ENCODE measurements around the gene SUSD6.

DNA sequence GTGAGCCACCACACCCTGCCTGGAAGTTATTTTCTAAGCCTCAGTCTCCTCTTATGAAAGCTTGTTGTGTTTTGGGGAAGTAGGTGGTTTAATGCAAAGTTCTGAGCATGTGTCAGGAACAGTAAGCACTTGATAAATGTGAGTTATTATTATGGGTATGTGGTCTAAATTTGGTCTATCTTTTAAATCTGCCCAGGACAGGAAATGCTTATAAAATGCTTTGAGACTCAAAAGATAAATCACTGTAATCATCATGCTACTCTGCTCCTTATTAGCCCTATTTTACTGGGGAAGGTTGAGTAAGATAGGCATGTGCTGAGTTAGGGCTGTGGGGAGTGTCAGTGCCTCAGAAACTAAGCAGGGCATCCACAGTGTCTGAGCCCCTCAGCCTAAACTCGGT lies 142.5 kb downstream of the SUSD6 start:
- no peak for TF ChIP-seq POLR2A (IDR thresholded peaks at IDR 0.05)
- TF ChIP-seq, protein P1, sequence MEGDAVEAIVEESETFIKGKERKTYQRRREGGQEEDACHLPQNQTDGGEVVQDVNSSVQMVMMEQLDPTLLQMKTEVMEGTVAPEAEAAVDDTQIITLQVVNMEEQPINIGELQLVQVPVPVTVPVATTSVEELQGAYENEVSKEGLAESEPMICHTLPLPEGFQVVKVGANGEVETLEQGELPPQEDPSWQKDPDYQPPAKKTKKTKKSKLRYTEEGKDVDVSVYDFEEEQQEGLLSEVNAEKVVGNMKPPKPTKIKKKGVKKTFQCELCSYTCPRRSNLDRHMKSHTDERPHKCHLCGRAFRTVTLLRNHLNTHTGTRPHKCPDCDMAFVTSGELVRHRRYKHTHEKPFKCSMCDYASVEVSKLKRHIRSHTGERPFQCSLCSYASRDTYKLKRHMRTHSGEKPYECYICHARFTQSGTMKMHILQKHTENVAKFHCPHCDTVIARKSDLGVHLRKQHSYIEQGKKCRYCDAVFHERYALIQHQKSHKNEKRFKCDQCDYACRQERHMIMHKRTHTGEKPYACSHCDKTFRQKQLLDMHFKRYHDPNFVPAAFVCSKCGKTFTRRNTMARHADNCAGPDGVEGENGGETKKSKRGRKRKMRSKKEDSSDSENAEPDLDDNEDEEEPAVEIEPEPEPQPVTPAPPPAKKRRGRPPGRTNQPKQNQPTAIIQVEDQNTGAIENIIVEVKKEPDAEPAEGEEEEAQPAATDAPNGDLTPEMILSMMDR (IDR thresholded peaks at IDR 0.05): no peak
